GM19193 (cell line): ENCODE measurements around the gene TXNL4B.

Experiments used
- POLR2A ChIP-seq: IDR thresholded peaks from 4 replicates; pipeline ENCODE4 v1.6.1; 2011; ENCODE audit not compliant: insufficient read depth, insufficient read length; ENCODE audit errors: extremely low read depth

The TXNL4B gene

DNA sequence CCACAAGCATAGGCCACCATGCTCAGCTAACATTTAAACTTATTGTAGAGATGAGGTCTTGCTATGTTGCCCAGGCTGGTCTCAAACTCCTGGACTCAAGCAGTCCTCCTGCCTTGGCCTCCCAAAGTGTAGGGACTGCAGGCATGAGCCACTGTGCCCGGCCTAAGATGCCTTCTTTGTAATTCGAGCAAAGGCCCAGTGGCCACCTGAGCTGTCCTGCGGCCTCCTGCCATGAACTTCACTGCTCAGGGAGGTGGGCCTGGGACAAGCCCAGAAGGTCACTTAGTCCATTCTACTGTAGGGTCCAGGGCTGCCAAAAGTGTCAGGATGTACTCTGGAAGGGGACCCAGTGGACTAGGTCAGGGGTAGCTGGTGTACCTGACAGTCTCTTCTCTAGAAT lies 30.7 kb upstream of the TXNL4B start:
- no peak for TF ChIP-seq POLR2A

DNA sequence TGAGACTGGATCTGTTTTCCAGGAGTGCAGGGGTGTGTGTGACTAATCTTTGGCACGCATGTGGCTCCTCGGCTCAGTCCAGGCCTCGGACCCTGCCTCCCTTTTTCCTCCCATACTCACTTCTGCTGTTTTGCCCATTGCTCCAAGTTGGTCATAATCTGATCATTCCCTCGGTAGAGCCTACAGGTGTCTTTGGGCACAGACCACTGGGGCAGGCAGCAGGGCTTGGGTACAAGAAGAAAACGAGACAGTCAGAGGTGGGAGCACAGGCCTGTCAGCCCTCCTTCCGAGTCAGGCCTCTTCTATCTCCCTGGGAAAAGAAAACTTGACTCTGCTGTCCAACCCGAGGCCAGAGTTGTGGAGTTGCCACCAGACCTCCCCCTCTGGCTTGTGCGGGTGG lies 30.0 kb upstream of the TXNL4B start:
- TF ChIP-seq POLR2A, result no peak

DNA sequence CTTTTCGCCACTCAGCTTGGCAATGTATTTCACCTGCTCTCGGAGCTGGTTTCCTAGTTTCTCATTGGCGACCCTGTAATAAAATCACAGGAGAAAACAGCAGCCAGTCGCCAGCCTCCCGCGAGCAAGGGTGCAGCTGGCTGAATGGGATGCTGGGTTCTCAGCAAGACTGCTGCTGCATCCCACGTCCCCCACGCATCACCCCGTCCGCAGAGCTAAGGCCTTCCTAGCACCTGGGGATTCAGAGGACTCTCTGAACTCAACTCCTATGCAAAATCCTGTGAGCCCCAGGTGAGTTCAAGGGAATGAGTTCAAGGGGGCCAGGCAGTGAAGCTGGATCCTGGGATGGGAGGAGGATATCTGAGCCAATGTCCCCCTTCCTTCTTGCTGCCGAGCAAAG lies 29.5 kb upstream of the TXNL4B start:
- no peak for TF ChIP-seq POLR2A

DNA sequence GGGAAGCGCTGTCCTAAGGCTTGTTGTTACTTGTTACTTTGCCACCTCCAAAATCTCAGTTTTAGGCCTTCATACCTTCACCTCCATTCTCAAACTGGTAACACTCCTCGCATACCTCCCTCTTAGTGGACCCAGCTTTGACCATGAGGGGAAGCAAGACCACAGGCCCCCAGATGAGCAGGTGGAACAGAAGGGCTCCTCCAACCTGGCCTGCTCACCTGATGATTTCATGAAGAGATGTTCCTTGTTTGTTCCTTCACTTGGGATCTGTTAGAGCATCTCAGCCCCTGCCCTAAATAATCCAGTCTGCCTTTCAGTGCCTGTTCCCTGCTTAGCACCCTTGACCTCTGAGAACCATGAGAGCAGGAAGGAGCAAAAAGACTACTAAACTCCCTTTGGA lies 28.9 kb upstream of the TXNL4B start:
- no peak for TF ChIP-seq POLR2A

DNA sequence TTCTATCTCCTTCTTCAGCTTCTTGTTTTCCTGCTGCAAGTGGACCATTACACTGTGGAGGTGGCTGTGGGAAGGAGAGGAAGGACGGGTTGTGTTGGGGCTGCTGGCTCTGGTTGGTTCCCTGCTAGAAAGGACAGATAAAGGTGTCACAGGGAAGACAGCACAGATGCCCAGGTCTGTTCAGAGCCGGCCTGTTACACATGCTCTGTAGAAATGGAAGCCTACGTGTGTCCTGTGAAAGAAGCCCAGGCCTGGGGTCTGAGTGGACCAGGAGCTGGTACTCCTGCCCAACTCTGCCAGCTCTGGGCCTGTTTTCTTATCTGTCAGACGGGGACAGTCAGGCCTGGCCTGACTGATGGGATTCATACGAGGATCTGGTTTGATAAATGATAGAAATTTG lies 26.6 kb upstream of the TXNL4B start:
- no peak for TF ChIP-seq POLR2A

DNA sequence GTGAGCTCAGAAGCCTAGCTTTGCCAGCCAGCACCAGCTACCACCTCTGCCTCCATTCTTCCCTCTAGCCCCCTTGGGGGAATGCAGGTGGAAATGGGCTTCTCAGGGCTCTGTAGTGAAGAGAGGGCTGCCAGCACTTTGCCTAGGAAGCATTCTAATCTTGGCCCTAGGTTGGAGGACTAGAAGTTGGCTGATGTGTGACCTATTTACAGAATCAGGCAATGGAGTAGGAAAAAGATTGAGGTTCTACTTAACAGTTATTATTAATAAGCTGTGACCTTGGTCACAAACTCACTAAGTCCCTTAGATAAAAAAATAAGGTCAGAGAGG lies 20.2 kb upstream of the TXNL4B start:
- TF ChIP-seq POLR2A, result no peak

DNA sequence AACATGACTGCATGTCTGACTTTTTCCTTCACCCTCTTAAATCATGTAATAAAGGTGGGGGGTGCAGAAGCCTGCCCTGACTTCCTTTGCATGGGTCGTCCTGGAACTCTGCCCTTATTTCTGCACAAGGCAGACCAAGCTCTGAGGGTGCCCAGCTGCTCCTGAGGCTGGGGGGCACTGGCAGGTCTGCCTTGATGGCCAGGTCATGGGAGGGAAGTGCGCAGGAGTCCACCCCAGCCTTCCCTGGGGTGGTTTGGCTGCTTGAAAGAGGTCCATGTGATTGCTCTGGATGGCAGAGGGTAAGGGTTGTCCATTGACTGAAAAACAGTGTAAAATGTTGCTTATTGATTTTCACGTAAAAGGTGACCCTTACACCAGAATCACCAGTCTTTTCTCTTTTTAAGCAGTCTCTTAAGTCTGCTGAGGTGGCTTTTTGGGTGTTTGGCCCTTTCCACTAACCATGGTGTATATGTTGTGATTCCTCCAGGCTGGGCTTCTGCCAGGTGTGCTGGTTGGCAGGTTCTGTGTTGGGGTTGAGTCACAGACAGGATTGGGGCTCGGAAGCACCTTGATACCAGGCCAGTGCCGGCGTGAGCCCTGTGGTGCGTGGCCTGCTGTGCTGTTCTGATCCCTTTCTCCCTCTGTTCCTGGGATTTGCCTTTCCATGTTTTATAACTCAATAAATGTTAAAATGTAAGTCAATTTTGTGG lies 19.6 kb upstream of the TXNL4B start:
- no peak for TF ChIP-seq POLR2A

DNA sequence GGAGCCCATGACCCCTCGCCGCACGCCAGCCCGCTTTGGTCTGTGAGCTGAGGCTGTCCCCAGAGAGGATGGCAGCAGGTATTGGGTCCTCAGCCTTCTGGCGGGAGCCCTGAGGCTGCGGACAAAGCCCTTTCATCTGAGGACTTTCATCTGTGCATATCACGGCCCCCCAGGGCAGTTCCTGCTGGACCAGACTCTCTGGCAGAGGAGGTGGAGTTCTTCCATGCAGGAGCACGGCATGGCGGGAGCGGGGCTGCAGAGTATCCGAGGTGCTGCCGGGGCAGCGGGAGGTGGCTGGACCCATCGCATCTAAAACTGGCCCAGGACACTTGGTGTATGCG lies 19.0 kb upstream of the TXNL4B start:
- no peak for TF ChIP-seq POLR2A

DNA sequence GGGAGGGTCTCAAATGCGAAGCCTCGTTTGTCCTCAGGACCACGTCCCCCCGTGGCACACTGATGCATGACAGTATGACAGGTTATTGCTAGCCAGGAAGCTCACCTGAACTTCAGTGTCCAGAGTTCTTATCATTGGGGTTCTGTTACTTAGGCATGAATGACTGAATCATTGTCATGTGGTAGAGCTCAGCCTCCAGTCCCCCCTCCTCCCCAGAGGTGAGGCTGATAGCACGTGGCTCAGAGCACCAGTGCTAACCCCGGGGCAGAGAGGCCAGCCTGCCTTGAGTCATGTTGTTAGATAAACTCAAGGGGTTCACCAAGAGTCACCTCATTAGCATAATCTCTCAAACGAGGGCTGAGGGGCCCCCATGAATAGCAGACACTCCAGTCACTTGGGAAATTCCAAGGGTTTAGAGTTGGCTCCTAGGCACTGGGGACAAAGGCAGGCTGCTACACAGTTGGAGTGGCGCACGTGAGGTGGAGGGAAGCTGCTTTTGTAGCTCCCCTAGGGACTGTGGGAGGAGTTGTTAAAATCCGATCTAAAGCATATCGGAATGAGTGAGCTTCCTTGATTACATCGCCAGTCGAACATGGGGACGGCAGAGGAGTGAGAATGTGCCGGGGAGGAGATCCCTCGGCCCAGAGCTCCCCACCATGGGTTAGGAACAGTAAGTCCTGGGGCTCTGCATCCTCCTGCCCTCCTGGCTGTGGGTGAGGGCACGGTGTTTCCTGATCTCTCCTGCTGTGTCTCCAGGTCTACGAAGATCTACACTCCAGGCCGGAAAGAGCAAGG lies 18.4 kb upstream of the TXNL4B start:
- no peak for TF ChIP-seq POLR2A

DNA sequence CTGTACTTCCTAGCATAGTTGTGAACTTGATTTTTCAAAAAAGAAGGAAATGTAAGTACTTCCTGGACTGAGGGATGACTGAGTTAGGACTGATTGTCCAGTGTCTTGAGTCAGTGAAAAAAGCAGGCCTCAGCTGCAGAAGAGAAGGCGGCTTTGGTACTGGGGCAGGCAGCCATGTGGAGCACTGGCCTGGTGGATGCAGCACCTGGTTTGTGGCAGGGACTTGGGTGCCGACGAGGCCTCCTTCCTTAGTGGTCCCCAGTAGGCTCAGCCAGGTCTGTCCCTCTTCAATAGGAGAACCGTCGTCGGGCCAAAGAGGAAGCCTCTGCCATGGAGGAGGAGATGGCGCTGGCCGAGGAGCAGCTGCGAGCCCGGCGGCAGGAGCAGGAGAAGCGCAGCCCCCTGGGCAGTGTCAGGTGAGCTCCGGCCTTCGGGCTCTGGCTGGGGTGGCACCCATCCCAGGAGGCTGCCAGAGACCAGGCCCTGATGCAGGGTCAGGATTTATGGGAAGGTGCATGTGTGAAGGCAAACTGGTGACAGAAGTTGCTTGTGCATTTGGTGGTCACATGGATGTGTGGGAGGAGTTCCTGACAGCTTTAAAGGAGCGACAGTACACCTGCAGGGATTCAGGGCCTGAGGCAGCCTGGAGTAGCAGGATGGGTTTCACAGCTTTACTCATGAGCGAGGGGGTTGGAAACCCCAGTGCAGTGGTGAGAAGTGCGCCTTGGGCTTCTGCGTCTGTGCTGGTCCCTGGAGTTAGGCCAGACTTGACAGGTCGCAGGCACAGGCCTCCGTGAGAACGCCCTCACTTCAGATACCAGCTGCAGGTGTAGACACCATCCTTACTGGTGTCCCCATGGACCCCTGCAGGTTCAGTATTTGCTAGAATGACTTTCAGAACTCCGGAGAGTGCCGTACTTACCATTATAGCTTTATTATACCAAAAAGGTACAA lies 17.5 kb upstream of the TXNL4B start:
- TF ChIP-seq POLR2A, result no peak

DNA sequence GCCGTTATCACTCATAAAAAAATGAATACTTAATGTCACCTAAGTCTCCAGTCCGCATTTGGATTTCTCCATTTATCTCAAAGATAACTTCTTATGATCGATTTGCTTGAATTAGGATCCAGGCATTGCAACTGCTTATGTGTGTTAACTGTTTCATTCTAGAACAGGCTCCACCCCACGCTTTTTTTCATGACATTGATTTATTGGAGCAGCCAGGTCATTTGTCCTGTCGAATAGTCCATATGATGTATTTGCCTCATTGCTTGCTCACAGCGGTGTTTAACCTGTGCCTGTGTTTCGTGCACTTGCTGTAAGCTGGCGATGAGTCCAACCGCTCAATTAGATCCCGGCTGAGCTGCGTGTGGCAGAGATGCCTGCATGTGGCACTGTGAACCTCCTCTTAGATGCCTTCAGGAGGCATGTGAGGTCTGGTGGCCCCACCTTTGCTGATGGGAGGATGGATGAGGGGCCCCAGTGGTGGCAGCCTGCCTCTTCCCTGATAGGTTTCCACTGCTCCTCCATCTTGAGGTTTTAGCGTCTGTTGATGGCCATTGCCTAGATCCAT lies 16.6 kb upstream of the TXNL4B start:
- no peak for TF ChIP-seq POLR2A

DNA sequence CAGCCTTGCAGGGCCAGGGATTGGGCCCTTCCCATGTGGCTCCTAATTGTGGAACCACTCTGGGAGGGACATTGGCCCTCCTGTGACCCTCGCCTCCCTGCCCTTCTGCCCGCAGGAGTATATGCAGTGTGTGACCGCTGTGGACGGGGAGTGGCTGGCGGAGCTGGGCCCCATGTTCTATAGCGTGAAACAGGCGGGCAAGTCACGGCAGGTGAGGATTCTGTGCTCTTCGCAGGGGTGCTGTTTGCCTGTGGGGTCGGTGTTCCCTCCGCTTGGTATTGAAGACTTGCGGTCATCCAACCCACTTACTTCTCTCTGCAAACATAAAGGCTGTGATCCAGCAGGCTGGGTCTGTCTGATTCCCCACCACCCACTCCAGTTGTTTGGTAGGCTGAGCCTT lies 15.9 kb upstream of the TXNL4B start:
- no peak for TF ChIP-seq POLR2A

DNA sequence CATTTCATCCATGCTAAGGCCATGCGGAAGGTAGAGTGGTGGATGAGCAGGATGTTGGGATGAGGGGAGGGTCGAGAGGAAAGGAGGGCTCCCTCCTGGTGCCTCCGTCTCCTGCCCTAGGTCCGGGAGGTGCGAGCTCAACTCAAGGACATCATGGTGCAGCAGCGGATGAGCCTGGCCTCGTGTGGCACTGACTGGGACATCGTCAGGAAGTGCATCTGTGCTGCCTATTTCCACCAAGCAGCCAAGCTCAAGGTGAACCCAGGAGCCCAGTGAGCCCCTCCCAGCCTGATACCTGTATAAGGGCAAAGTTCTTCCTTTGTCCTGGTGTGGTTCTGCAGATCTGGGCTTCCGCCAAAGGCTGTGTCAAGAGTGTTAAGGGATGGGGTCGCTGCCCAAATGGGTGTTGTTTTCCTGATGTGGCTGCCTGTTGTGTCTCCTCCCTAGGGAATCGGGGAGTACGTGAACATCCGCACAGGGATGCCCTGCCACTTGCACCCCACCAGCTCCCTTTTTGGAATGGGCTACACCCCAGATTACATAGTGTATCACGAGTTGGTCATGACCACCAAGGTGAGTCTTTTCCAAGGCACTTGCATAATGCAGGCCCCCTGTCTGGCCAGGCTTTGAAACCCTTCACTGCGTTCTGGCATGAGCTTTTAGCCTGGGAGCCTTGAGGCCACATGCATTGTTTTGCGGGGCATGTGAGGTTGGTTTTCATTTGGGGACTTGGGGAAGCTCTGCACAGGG lies 15.1 kb upstream of the TXNL4B start:
- TF ChIP-seq POLR2A, result no peak

DNA sequence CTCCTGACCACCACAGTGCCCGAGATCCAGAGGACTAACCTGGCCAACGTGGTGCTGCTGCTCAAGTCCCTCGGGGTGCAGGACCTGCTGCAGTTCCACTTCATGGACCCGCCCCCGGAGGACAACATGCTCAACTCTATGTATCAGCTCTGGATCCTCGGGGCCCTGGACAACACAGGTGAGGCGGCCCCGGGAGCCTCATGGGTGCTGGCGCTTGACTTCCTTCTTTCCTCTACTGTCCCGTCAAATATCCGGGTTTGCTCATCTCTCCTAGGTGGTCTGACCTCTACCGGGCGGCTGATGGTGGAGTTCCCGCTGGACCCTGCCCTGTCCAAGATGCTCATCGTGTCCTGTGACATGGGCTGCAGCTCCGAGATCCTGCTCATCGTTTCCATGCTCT lies 14.0 kb upstream of the TXNL4B start:
- TF ChIP-seq POLR2A, result no peak

DNA sequence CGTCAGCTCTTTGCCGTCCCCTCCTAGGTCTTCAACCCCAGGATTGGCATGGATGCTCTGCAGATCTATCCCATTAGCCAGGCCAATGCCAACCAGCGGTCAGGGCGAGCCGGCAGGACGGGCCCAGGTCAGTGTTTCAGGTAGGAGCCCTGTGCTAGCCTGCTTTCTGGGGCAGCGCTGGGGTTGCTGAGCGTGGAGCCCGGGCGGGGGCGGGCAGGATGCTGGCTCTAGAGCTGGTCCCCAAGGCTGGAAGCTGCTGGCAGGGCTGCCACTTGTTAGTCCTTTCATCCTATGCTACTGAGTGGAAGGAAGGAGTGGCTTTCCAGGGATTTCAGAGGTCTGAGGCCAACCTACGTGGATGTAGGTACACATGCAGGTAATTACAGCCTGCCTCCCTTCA lies 12.6 kb upstream of the TXNL4B start:
- no peak for TF ChIP-seq POLR2A

DNA sequence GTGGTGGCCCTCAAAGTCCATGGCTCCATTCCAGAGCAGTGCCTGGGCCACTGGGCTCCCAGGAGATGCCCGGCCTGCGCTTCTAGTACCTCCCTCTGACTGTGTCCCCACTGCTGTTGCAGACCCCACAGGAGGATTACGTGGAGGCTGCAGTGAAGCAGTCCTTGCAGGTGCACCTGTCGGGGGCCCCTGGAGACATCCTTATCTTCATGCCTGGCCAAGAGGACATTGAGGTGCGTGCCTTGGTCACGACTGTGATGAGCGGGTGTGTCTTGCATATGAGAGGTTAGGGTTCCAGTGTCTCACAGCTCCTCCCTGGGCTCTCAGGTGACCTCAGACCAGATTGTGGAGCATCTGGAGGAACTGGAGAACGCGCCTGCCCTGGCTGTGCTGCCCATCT lies 11.5 kb upstream of the TXNL4B start:
- TF ChIP-seq POLR2A, result no peak

DNA sequence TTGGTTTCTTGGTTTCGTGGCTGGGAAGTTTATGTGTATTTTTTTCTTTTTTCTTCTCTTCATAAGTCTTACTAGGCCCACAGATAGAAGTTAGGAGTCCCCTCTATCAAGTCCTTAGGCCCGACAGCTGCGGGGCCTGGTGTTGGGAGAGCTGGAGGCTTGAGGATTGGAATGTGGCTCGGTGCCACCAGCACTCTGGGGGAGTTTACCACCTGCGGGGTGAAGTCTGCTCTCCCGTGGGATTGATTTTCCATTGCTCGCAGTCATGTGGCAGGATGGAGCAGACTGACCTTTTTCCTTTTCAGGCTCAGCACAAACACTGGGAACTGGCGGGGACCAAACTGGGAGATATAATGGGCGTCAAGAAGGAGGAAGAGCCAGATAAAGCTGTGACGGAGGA lies 7.8 kb upstream of the TXNL4B start:
- TF ChIP-seq POLR2A, result no peak
